OCI-LY3 (cell line): ENCODE data around the gene CABP2.

Source experiments
- CTCF ChIP-seq: fragments of 200-600, 300-600 bp; sonication (generic); IDR thresholded peaks from 2 replicates; pipeline ENCODE4 v1.5.1; 2014; ENCODE audit warnings: antibody characterized with exemption, low read length, low read depth
- EZH2phosphoT487 ChIP-seq: fragments of 200-600 bp; shearing (Covaris generic); IDR thresholded peaks from 2 replicates; pipeline ENCODE4 v1.6.1; 2018; ENCODE audit warnings: antibody characterized with exemption, mixed run types, low read depth

GRCh38 chr11:67522338-67522737 is 908 bp downstream of the CABP2 start:
- no peak for TF ChIP-seq CTCF
- TF ChIP-seq EZH2phosphoT487, result no peak
